ENCODE results near the gene EGR2.

Gene EGR2

GRCh38 chr10:62772186-62772974 is 43.8 kb downstream of the EGR2 start:
- TF ChIP-seq, protein P1, sequence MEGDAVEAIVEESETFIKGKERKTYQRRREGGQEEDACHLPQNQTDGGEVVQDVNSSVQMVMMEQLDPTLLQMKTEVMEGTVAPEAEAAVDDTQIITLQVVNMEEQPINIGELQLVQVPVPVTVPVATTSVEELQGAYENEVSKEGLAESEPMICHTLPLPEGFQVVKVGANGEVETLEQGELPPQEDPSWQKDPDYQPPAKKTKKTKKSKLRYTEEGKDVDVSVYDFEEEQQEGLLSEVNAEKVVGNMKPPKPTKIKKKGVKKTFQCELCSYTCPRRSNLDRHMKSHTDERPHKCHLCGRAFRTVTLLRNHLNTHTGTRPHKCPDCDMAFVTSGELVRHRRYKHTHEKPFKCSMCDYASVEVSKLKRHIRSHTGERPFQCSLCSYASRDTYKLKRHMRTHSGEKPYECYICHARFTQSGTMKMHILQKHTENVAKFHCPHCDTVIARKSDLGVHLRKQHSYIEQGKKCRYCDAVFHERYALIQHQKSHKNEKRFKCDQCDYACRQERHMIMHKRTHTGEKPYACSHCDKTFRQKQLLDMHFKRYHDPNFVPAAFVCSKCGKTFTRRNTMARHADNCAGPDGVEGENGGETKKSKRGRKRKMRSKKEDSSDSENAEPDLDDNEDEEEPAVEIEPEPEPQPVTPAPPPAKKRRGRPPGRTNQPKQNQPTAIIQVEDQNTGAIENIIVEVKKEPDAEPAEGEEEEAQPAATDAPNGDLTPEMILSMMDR (conservative IDR thresholded peaks at IDR 0.05) = no peak
- no peak overlapping the region for H3K27ac ChIP-seq

DNA sequence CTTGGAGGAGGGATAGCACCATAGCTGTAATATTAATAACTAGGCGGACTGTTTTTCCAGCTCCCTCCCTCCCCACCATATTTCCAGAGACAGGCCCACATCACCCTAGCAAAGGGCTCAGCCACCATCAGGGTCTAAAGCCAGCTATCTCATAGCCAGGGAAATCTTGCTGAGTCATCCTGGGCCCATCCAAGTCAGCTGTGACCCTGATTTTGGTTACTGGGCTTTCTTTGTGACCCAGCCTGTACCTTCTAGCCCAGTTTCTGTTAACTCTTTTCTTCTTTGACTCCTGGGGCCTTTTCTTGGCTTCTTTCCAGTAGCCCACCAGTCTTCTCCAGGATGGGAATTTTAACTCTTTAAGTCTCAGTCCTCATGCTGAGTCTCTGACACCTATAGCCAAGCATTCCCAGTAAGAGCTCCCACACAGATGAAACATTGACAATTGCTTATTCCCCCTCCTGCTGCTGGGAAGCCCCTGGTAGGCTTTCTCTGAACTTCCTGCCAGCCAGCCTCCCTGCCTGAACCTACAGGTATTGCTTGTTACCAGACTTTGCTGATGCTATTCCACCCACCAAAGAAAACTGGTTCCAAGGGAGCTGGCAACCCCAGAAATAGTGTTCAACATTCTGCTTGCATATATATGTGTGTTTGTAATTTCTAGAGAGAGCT is 46.5 kb downstream of the EGR2 start:
- no peak overlapping the region for H3K27ac ChIP-seq
- TF ChIP-seq, protein P1 (conservative IDR thresholded peaks at IDR 0.05) = no peak

DNA sequence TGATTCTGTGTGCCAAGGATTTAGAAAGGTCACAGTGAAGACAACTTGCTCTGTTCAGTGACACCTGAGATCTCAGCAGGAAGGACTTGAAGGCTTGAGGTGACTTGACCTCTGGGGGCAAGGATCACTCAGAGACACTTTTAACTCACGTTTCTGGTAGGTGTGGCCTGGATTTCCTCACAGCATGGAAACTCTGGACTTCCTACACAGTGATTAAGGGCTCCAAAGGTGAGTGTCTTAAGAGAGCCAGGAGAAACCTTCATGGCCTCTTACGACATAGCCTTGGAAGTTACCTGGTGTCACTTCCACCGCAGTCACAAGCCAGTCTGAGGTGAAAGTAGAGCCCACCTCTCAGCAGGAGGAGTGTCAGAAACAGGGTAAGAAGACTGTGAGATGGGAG is 49.8 kb downstream of the EGR2 start:
- TF ChIP-seq, protein P1 (conservative IDR thresholded peaks at IDR 0.05) = no peak
- no peak overlapping the region for H3K27ac ChIP-seq

GRCh38 chr10:62765726-62766125 is 50.4 kb downstream of the EGR2 start:
- no peak overlapping the region for H3K27ac ChIP-seq
- TF ChIP-seq, protein P1 (conservative IDR thresholded peaks at IDR 0.05) = no peak

GRCh38 chr10:62764011-62764410 is 52.2 kb downstream of the EGR2 start:
- TF ChIP-seq, protein P1 (conservative IDR thresholded peaks at IDR 0.05) = no peak
- no peak overlapping the region for H3K27ac ChIP-seq

DNA sequence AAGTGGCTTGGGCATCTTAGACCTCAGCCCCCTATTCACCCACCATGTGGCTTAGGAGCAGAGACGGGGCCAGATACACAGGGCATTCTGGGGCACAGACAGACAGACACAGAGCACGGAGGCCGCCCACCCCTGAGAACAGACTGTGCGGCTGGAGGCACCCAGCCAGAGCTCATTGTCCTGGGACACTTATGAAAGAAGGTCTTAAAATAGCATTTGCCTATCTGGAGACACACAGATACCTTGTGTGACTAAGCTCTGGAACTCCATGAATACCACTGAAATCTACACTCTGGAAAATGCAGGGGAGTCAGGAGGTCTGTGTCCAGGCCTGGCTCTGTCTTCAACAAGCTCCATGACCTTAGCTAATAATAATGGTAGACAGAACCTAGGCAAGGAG is 53.0 kb downstream of the EGR2 start:
- TF ChIP-seq, protein P1 (conservative IDR thresholded peaks at IDR 0.05) = no peak
- H3K27ac ChIP-seq = no peak overlapping the region
